CD4-positive, alpha-beta T cell (primary cell): Measurements from ENCODE around the gene ACP4. TPM values are rescaled to one million over a fixed set of nuclear protein-coding genes. Genes with fewer than 3 reads are reported as not detected.

ENCODE experiments used
- ATAC-seq: fragments of 200-7000 bp; cut with Tn5 transposase; one replicate; pipeline ENCODE4 v1.10.0; 2022; ENCODE audit warnings: mild to moderate bottlenecking; ENCODE audit not compliant: poor library complexity
- CTCF ChIA-PET: fragments of 350-600 bp; sonication (Branson Sonifier 250); formaldehyde crosslinking; loops from one replicate; lab custom pipeline; 2021; ENCODE audit warnings: antibody characterized with exemption, inconsistent platforms; lab: Charles Lee
- POLR2A ChIA-PET: fragments of 350-600 bp; sonication (Branson Sonifier 250); formaldehyde crosslinking; loops from one replicate; lab custom pipeline; 2021; ENCODE audit warnings: antibody characterized with exemption, inconsistent platforms; lab: Charles Lee
- DNase-seq, 14 experiments: peaks; one replicate each; pipeline ENCODE4 v3.0.0-alpha.2; 2013 to 2020; ENCODE audit warnings: mixed read lengths in 2 of 14
- H3K27ac ChIP-seq, 2 donors: one replicate each; pipeline versions ENCODE4 v1.5.1 to v1.7.0; 2013; ENCODE audit warnings: low read length in 2 of 2, low read depth in 1 of 2, mild to moderate bottlenecking in 1 of 2
- H3K27me3 ChIP-seq, 2 experiments: 1 replicate in 1 of 2; 2 replicates in 1 of 2; pipeline versions ENCODE4 v1.6.1 to v1.7.0; 2013; ENCODE audit warnings: low read length in 2 of 2, control low read depth in 1 of 2, mild to moderate bottlenecking in 1 of 2, moderate library complexity in 1 of 2; ENCODE audit not compliant: insufficient read depth in 2 of 2, control insufficient read depth in 1 of 2
- H3K36me3 ChIP-seq: one replicate; pipeline ENCODE4 v1.6.1; 2013; ENCODE audit warnings: low read length, control low read depth; ENCODE audit not compliant: insufficient read depth
- H3K4me1 ChIP-seq: one replicate; pipeline ENCODE4 v1.6.1; 2013; ENCODE audit warnings: low read length, control low read depth; ENCODE audit not compliant: insufficient read depth
- H3K4me3 ChIP-seq: one replicate; pipeline ENCODE4 v1.5.1; 2013; ENCODE audit warnings: mild to moderate bottlenecking, low read length, moderate library complexity
- H3K9me3 ChIP-seq, 2 experiments: 1 replicate in 1 of 2; 2 replicates in 1 of 2; pipeline versions ENCODE4 v1.6.1 to v1.7.0; 2013; ENCODE audit warnings: low read length in 2 of 2, mild to moderate bottlenecking in 2 of 2, control low read depth in 1 of 2, moderate library complexity in 1 of 2; ENCODE audit not compliant: control insufficient read depth in 1 of 2, insufficient read depth in 1 of 2
- H3K27ac Mint-ChIP-seq: one replicate; pipeline ENCODE4 v1.8.0; 2020; ENCODE audit warnings: mixed read lengths
- H3K27me3 Mint-ChIP-seq: one replicate; pipeline ENCODE4 v1.8.0; 2021; ENCODE audit warnings: mixed read lengths
- H3K36me3 Mint-ChIP-seq: one replicate; pipeline ENCODE4 v1.8.0; 2021; ENCODE audit warnings: low read depth, mixed read lengths
- H3K4me1 Mint-ChIP-seq: one replicate; pipeline ENCODE4 v1.8.0; 2021; ENCODE audit warnings: low read depth, mixed read lengths
- H3K4me3 Mint-ChIP-seq: one replicate; pipeline ENCODE4 v1.8.0; 2020; ENCODE audit warnings: mild to moderate bottlenecking, mixed read lengths
- H3K9me3 Mint-ChIP-seq: one replicate; pipeline ENCODE4 v1.8.0; 2020; ENCODE audit warnings: mixed read lengths
- CTCF ChIP-seq: fragments of 200-600 bp; IDR thresholded peaks from one replicate; pipeline ENCODE4 v1.8.0; 2022; ENCODE audit warnings: antibody characterized with exemption, mild to moderate bottlenecking
- intact Hi-C, 2 experiments: fragments of 100-400 bp; cut with DNase I in 1 of 2; cut with micrococcal nuclease in 1 of 2; formaldehyde crosslinking; loops; one replicate each; pipeline versions ENCODE4 v1.15.1 to v1.9.0; 2023 to 2025; cut with DNase I, micrococcal nuclease
- total RNA-seq, 174 experiments: library from RNA in 2 of 174; stranded (reverse) in 2 of 174; gene quantifications; one replicate each; pipeline ENCODE4 v1.2.3 and lab custom pipeline; 2021 to 2026

ACP4 gene
- total RNA-seq, 2 experiments from 2014 or later, result not detected

- no peak within 1 kb of the TSS for H3K4me3 ChIP-seq
- H3K36me3 ChIP-seq, result no peaks in the 10 kb centered on the region
- H3K27me3 ChIP-seq, result peaks cover 27 to 38% of the 10 kb centered on the region in 2 experiments
- Mint-ChIP-seq H3K27ac (no peak within 1 kb of the TSS), H3K36me3 (no peaks in the 10 kb centered on the region), H3K27me3 (peaks cover 72% of the 10 kb centered on the region), H3K4me1 (peaks cover 18% of the 10 kb centered on the region), H3K9me3 (no peaks in the 10 kb centered on the region), H3K4me3 (no peak within 1 kb of the TSS)
- CTCF ChIA-PET, result no interaction called here
- no peak for DNase-seq
- ATAC-seq, result no peak
- intact Hi-C loops, result no loop called here
- H3K27ac ChIP-seq, result no peak within 1 kb of the TSS
- TF ChIP-seq CTCF, result no peak
- POLR2A ChIA-PET, result no interaction called here
- peaks cover 14% of the 10 kb centered on the region for H3K4me1 ChIP-seq
- peaks cover 0 to 25% of the 10 kb centered on the region in 2 experiments for H3K9me3 ChIP-seq
Observed at GRCh38 chr19:50823389-50824042, 33.3 kb downstream of the ACP4 start, which contains the start of gene KLK1. KLK1 (minus strand) TSS chr19:50823787; CDS start chr19:50823748, 39 bp downstream.

GRCh38 chr19:50826492-50827240 lies 36.5 kb downstream of the ACP4 start:
- Histone ChIP-seq H3K4me3 (no peak overlapping the region), H3K27me3 (peaks cover 4 to 14% of the 10 kb centered on the region in 2 experiments), H3K36me3 (no peaks in the 10 kb centered on the region), H3K4me1 (no peaks in the 10 kb centered on the region), H3K9me3 (peaks cover 0 to 9% of the 10 kb centered on the region in 2 experiments), H3K27ac (no peak overlapping the region)
- Mint-ChIP-seq H3K4me3 (no peak overlapping the region), H3K36me3 (no peaks in the 10 kb centered on the region), H3K4me1 (no peaks in the 10 kb centered on the region), H3K27ac (no peak overlapping the region), H3K27me3 (peaks cover 64% of the 10 kb centered on the region), H3K9me3 (no peaks in the 10 kb centered on the region)
- no peak for ATAC-seq
- TF ChIP-seq CTCF, result no peak
- intact Hi-C loops, result no loop called here
- ChIA-PET CTCF (no interaction called here), POLR2A (no interaction called here)
- DNase-seq, result no peak

- ChIA-PET CTCF (no interaction called here), POLR2A (no interaction called here)
- DNase-seq, result no peak
- Mint-ChIP-seq H3K9me3 (no peaks in the 10 kb centered on the region), H3K27ac (no peak overlapping the region), H3K36me3 (no peaks in the 10 kb centered on the region), H3K27me3 (peaks cover 61% of the 10 kb centered on the region), H3K4me3 (no peak overlapping the region), H3K4me1 (no peaks in the 10 kb centered on the region)
- Histone ChIP-seq H3K4me3 (no peak overlapping the region), H3K27ac (no peak overlapping the region), H3K27me3 (peaks cover 2 to 13% of the 10 kb centered on the region in 2 experiments), H3K4me1 (no peaks in the 10 kb centered on the region), H3K9me3 (peaks cover 0 to 8% of the 10 kb centered on the region in 2 experiments), H3K36me3 (no peaks in the 10 kb centered on the region)
- no peak for TF ChIP-seq CTCF
- intact Hi-C loops, result no loop called here
- no peak for ATAC-seq
Observed at GRCh38 chr19:50827476-50827875, 37.3 kb downstream of the ACP4 start.
